ENCODE data around the gene POLR3A.
A peak's percentile ranks its signal among the peaks of the same experiment; 100 is the strongest.

The POLR3A gene

GRCh38 chr10:77949167-77949566 is 80.1 kb downstream of the POLR3A start:
- DNase-seq (ENCODE audit: low read depth), result peak; percentile 61
- no peak for TF ChIP-seq POLR2A (IDR thresholded peaks at IDR 0.05; ENCODE audit: extremely low read depth, insufficient read length)
- TF ChIP-seq MYC (IDR thresholded peaks at IDR 0.05; ENCODE audit: low read depth, low read length), result no peak
- no peak for TF ChIP-seq MAX (IDR thresholded peaks at IDR 0.05; ENCODE audit: low read depth, low read length)
- TF ChIP-seq CTCF (IDR thresholded peaks at IDR 0.05; ENCODE audit: low read depth, low read length), result no peak

GRCh38 chr10:77946084-77946483 is 83.2 kb downstream of the POLR3A start:
- no peak for DNase-seq (ENCODE audit: low read depth)
- TF ChIP-seq POLR2A (IDR thresholded peaks at IDR 0.05; ENCODE audit: extremely low read depth, insufficient read length), result no peak
- no peak for TF ChIP-seq MAX (IDR thresholded peaks at IDR 0.05; ENCODE audit: low read depth, low read length)
- TF ChIP-seq CTCF (IDR thresholded peaks at IDR 0.05; ENCODE audit: low read depth, low read length), result no peak
- no peak for TF ChIP-seq MYC (IDR thresholded peaks at IDR 0.05; ENCODE audit: low read depth, low read length)

More at GRCh38 chr10:77949167-77949566, 80.1 kb downstream of the POLR3A start:
- no peak overlapping the region for H3K4me3 ChIP-seq (ENCODE audit: low read depth, low read length)

GRCh38 chr10:77944519-77944918 is 84.8 kb downstream of the POLR3A start:
- DNase-seq (ENCODE audit: low read depth), result no peak
- H3K4me3 ChIP-seq (ENCODE audit: low read depth, low read length), result no peak overlapping the region
- TF ChIP-seq POLR2A (IDR thresholded peaks at IDR 0.05; ENCODE audit: extremely low read depth, insufficient read length), result no peak
- no peak for TF ChIP-seq CTCF (IDR thresholded peaks at IDR 0.05; ENCODE audit: low read depth, low read length)
- TF ChIP-seq MAX (IDR thresholded peaks at IDR 0.05; ENCODE audit: low read depth, low read length), result no peak
- no peak for TF ChIP-seq MYC (IDR thresholded peaks at IDR 0.05; ENCODE audit: low read depth, low read length)

More at GRCh38 chr10:77946084-77946483, 83.2 kb downstream of the POLR3A start:
- no peak overlapping the region for H3K4me3 ChIP-seq (ENCODE audit: low read depth, low read length)

GRCh38 chr10:77943121-77943901 is 86.0 kb downstream of the POLR3A start:
- H3K4me3 ChIP-seq (ENCODE audit: low read depth, low read length), result no peak overlapping the region
- TF ChIP-seq CTCF (IDR thresholded peaks at IDR 0.05; ENCODE audit: low read depth, low read length) (no peak), POLR2A (IDR thresholded peaks at IDR 0.05; ENCODE audit: extremely low read depth, insufficient read length) (no peak), MYC (IDR thresholded peaks at IDR 0.05; ENCODE audit: low read depth, low read length) (no peak), MAX (IDR thresholded peaks at IDR 0.05; ENCODE audit: low read depth, low read length) (no peak)
- DNase-seq (ENCODE audit: low read depth), result peak; percentile 31

GRCh38 chr10:77941790-77942189 is 87.5 kb downstream of the POLR3A start:
- DNase-seq (ENCODE audit: low read depth), result no peak
- H3K4me3 ChIP-seq (ENCODE audit: low read depth, low read length), result no peak overlapping the region
- no peak for TF ChIP-seq MYC (IDR thresholded peaks at IDR 0.05; ENCODE audit: low read depth, low read length)
- TF ChIP-seq CTCF (IDR thresholded peaks at IDR 0.05; ENCODE audit: low read depth, low read length), result no peak
- no peak for TF ChIP-seq POLR2A (IDR thresholded peaks at IDR 0.05; ENCODE audit: extremely low read depth, insufficient read length)
- TF ChIP-seq MAX (IDR thresholded peaks at IDR 0.05; ENCODE audit: low read depth, low read length), result no peak

Data from NB4 (cell line).